ENCODE results near the gene NFATC1.

Gene NFATC1

GRCh38 chr18:79486356-79487182, 90.8 kb downstream of the NFATC1 start:
- DNase-seq (ENCODE audit: low read depth in 1 of 2, low spot score in 1 of 2): no peak

GRCh38 chr18:79487183-79487800, 91.6 kb downstream of the NFATC1 start:
- DNase-seq (ENCODE audit: low read depth in 1 of 2, low spot score in 1 of 2): no peak

GRCh38 chr18:79487801-79488201, 92.1 kb downstream of the NFATC1 start:
- no peak for DNase-seq (ENCODE audit: low read depth in 1 of 2, low spot score in 1 of 2)

GRCh38 chr18:79488311-79489050, 92.8 kb downstream of the NFATC1 start:
- DNase-seq (ENCODE audit: low read depth in 1 of 2, low spot score in 1 of 2): no peak

- no peak for DNase-seq (ENCODE audit: low read depth in 1 of 2, low spot score in 1 of 2)
These were observed 93.5 kb downstream of the NFATC1 start for GRCh38 chr18:79489051-79489898.

- DNase-seq (ENCODE audit: low read depth in 1 of 2, low spot score in 1 of 2): no peak
These were observed 94.3 kb downstream of the NFATC1 start for GRCh38 chr18:79489899-79490625.

- DNase-seq (ENCODE audit: low read depth in 1 of 2, low spot score in 1 of 2): no peak
These were observed 94.9 kb downstream of the NFATC1 start for GRCh38 chr18:79490626-79491041.

GRCh38 chr18:79491081-79491551, 95.4 kb downstream of the NFATC1 start:
- no peak for DNase-seq (ENCODE audit: low read depth in 1 of 2, low spot score in 1 of 2)

- no peak for DNase-seq (ENCODE audit: low read depth in 1 of 2, low spot score in 1 of 2)
These were observed 97.6 kb downstream of the NFATC1 start for GRCh38 chr18:79493211-79493800.

GRCh38 chr18:79493801-79494211, 98.1 kb downstream of the NFATC1 start:
- DNase-seq (ENCODE audit: low read depth in 1 of 2, low spot score in 1 of 2): no peak

GRCh38 chr18:79494936-79495335, 99.2 kb downstream of the NFATC1 start:
- no peak for DNase-seq (ENCODE audit: low read depth in 1 of 2, low spot score in 1 of 2)

- no peak for DNase-seq (ENCODE audit: low read depth in 1 of 2, low spot score in 1 of 2)
These were observed 99.9 kb downstream of the NFATC1 start for GRCh38 chr18:79495591-79496071.

GRCh38 chr18:79496237-79496977, 100.7 kb downstream of the NFATC1 start:
- DNase-seq (ENCODE audit: low read depth in 1 of 2, low spot score in 1 of 2): no peak

GRCh38 chr18:79496978-79497637, 101.4 kb downstream of the NFATC1 start:
- no peak for DNase-seq (ENCODE audit: low read depth in 1 of 2, low spot score in 1 of 2)

- no peak for DNase-seq (ENCODE audit: low read depth in 1 of 2, low spot score in 1 of 2)
These were observed 101.9 kb downstream of the NFATC1 start for GRCh38 chr18:79497638-79498081.

- no peak for DNase-seq (ENCODE audit: low read depth in 1 of 2, low spot score in 1 of 2)
These were observed 102.9 kb downstream of the NFATC1 start for GRCh38 chr18:79498662-79499061.

GRCh38 chr18:79501006-79501405, 105.3 kb downstream of the NFATC1 start:
- DNase-seq (ENCODE audit: low read depth in 1 of 2, low spot score in 1 of 2): no peak

GRCh38 chr18:79502782-79503181, 107.1 kb downstream of the NFATC1 start:
- DNase-seq (ENCODE audit: low read depth in 1 of 2, low spot score in 1 of 2): no peak

Measured in stimulated activated CD4-positive, alpha-beta T cell treated with anti-CD3 and anti-CD28 coated beads, Interleukin-15, amount 100 ng/mL, for 1 hour (primary cell).